Stimulated activated CD4-positive, alpha-beta T cell treated with anti-CD3 and anti-CD28 coated beads, Interleukin-15, amount 100 ng/mL, for 24 hours (primary cell): ENCODE data around the gene SLC43A2.
A peak's percentile ranks its signal among the peaks of the same experiment; 100 is the strongest.
"Not testable (repeated sequence)": the region's sequence is repeated elsewhere in the genome, so short reads cannot be mapped to it uniquely, and the experiment has no call there.

ENCODE experiments used
- DNase-seq: peaks from one replicate; pipeline ENCODE4 v3.0.0-alpha.2; 2020

SLC43A2 gene

DNA sequence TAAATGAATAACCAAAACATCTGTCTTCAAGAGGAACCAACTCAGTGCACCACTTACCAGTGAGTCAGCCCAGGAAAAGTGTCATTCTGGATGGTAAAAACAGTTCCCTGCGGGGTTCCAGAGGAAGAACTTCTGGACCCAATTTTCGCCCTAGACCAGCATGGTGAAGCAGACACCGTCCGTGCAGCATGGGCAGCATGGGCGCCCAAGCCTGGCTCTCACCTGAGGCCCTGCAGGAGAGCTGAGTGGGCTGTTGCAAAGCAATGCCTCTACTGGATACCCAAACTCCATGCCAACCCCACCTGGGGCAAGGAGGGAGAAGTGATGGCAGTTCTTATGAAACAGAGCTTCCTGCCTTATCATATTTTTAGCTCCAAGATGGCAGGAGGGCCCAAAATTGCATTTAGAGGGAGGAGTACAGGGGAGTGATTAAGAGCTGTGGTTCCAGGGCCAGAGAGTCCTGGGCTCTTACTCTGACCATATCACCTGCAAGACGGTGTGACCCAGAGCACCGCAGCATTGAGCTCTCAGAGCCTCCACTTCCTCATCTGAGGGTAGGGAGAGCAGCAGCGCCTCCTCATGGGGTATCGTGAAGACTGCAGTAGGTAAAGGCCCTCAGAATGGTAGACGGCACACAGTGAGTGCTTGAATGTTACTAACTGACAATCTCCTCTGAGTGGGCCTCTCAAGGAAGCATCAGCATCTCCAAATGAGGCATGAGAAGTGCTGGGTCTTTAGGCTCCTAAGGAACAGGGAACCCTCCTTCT, 95.6 kb downstream of the SLC43A2 start:
- DNase-seq: peak; percentile 44

DNA sequence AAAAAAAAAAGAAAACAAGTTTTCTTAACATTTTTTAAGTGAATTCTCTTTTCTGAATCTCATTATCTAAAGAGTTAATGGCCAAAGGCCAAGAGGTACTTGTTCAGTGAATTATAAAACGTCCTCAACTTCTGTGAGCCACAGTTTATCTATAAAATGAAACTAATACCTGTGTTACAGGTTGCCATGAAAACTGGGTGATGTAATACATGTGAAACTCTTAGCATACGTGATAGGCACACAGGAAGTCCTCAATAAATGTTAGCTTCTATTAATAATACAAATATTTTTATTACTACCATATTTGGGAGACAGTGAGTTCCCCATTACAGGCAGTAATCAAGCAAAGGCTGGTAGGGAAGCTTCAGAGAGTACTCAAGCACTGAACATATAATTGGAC, 98.8 kb downstream of the SLC43A2 start:
- no peak for DNase-seq

DNA sequence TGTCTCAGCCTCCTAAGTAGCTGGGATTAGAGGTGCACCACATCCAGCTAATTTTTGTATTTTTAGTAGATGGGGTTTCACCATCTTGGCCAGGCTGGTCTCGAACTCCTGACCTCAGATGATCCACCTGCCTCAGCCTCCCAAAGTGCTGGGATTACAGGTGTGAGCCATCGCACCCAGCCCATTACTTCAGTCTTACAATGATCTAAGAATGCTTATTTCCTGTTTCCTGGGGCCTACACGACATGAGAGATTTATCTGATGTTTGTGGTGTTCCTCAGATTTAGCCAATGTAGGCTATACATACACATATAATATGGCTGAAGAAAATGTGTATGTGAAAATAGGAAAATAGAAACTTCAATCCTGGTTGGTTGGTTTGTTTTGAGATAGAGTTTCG, 101.8 kb downstream of the SLC43A2 start:
- DNase-seq: not testable (repeated sequence)

DNA sequence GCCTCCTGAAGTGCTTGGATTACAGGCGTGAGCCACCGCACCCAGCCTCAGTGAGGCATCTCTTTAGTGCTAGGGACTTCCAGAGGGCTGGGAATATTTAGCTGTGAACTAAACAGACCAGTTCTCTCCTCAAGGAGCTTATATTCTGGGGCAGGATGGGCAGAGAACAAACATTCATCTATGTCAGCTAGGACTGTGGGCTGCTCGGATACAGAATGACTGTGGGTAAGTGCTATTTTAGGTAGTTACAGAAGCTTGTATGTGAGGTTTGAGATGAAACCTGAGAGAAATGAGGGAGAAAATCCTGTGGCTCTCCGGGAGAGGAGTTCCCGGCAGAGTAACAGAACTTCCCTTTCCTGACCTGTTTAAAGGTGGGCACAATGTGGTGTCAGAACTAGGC, 106.0 kb downstream of the SLC43A2 start:
- no peak for DNase-seq

DNA sequence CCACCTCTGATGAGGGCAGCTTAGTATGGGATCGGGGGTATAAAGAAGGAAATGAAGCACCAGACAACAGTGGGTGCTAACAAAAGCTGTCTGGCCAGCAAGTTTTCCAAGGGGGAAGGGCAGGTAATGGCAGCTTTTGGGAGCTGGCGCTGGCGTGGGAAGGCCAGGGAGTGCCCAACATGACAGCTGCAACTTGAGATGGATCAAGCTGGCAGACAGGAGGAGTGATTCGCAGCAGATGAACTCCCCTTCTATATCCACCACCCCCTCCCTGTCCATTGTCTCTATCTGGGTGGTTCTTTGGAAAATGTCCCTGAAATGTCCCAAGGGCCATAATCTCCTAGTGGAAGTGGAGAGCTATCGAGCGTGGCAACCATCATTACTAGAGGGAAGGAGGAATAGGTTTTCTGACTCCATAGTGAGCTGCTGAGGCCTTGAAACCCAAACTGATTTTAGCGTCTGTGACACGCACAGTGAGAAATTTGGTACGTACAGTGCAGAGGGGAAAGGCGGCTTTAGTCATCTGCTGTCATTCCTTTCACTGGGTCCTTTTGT, 107.5 kb downstream of the SLC43A2 start:
- DNase-seq: no peak

DNA sequence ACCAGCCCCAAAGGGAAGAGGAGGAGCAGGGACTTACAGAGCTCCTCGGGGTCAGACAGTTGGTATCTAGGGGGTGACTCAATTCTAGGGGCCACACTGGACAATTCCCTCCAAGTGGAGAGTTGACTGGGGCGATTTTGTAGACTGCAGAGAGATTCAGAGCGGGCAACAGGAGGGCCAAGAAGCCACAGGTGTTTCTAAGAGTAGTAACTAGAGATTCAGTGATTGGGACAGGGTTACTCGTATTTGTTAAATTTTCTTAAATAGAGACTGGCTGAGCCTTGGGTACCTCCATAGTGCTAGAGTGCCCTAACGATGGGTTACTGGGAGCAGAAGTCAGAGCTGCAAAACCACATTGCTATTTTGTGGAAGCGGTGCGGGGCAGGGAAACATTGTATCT, 109.0 kb downstream of the SLC43A2 start:
- DNase-seq: no peak
